Measurements from ENCODE around the gene PCP4.

The PCP4 gene

DNA sequence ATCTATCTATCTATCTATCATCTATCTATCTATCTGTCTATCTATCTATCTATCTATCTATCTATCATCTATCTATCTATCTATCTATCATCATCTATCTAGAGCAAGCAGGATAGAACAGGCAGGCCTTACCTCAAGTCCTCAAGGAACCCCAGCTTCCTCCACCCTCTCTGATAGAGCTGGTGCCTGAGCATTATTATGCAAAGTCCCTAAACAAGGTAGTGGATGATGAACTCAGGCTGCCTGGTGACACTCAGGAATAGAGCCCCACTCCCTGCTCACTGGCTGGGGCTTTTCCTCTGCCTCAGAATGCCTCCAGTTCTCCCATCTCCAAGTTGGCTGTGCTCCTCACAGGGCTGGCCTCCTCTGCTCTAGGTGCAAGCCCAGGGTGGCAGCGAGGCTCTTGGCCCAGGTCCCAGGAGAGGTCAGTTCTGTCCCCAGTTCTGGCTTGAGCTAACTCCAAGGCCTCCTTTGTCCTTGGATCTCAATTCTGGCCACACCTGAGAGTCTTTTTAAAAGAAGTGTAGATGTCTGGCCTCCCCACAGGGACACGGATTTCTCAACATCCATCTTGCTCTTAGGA is 60.2 kb downstream of the PCP4 start:
- DNase-seq = no peak

- no peak for DNase-seq
Measured at GRCh38 chr21:39932335-39932734, 65.1 kb downstream of the PCP4 start.

DNA sequence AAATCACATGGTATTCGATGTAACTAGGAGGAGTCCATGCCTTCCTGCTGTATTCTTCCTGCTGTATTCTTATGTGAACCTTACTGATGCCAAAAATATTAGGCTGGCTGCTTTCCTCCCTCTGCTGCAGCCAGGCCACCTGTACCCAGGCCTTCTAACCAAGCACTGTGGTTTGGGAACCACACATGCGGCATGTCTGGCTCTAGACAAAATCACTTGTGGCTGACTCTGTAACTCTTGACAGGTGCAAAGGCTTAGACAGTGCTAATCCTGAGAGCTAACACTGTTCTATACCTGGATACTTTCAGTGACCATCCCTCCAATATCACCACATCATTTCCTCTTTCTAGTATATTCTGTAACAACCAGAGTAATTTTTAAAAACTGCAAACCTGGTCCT is 67.7 kb downstream of the PCP4 start:
- no peak for DNase-seq

DNA sequence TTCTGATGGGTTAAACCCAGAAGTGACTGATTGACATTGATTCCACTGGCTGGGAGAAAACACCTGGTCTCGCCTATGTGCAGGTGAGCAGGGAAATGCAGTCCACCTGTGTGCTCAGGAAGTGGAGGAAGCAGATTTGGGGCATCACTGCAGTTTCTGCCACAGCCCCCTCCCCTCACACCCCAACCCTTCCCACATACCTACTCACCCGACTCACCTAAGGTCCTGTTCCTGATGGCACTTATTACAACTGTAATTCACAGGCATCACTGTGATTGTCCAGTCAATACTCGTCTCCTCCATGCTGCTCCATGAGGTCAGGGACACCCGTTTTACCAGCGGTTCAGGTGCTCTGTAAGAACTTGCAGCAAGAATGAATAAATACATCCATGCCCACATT is 68.5 kb downstream of the PCP4 start:
- no peak for DNase-seq

DNA sequence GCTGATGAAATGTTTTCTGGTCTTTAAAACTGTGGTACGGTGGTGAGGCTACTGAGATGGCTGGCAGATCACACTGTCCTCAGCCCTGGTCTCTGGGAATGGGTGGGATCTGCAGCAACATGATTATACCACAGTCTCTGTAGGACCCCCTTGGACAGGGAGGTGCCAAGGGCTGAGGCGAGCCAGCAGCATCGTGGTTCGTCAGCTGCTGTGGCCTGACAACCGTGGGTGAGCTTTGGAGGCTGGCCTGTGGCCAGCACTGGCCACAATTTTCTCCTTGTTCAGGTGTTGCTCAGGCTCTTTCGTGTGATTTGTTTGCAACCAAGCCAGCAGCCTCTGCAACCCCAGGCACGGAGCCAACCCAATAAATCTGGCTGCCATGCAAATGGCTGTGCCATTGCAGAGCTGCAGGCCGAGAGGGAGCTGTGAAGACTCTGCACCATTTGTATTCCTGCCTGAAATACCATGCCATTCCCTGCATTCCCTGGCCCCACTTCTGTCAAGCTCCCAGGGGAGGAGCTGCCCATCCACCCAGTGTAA is 70.9 kb downstream of the PCP4 start:
- peak; percentile 32 for DNase-seq

DNA sequence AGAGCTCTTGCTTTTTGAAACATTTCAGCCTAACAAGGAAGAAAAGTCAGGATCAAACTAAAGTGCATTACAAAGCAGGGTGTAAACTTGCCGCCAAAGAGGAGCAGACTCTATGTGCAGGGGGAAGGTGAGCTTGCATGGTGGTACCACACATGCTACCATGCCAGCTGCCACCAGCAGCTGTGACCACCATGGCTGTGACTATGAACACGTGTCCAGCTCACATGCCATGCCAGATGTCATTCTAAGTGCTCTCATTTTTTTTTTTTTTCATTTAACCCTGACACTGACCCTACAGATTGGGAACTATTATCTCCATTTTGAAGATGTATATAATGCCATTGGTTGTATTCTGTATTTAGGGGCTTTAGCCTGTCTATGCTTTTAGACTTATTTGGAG is 79.0 kb downstream of the PCP4 start:
- peak; percentile 16 for DNase-seq

GRCh38 chr21:39947031-39947430 is 79.8 kb downstream of the PCP4 start:
- DNase-seq = no peak

DNA sequence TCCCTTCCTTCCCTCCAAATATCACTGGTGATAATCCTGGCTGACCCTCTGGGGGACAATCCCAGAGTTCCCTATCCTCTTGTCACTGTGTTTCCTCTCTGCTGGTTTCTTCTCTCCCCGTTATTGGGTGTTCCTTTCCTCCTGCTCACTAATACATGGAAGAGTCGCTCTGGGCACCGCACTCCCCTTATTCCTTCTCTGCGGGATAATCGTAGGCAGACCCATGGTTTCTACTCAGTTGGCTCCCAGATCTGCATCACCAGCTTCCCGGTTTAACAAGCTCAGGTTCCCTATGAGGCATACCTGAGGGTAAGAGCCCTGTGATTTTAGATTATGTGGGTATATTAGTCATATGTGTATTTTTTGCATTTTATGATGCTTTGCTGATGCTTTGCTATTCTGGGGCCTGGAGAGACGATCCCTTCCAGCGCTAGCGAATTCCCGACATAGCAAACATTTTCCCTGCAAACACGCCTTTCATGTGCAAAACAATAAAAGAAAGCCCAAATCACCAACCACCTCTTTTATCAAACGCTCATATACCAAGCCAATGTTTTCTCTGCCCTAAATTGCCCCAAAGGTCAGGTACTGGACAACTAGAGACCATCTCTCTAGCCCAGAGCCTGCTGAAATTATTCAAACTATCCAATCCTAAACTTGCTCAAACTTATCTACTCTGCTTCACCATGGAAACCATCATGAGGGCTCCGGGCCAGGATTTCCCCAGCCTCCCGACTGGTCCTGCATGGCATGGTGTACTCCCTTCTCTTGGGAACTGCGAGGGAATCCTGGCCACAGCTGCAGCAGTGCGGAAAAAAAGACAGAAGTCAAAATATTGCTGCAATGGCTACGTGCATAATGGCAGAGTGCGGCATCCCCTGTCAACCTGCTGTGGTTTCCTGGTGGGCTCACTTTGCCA is 84.2 kb downstream of the PCP4 start:
- DNase-seq = no peak

- no peak for DNase-seq
Measured at GRCh38 chr21:39952265-39952664, 85.0 kb downstream of the PCP4 start.

DNA sequence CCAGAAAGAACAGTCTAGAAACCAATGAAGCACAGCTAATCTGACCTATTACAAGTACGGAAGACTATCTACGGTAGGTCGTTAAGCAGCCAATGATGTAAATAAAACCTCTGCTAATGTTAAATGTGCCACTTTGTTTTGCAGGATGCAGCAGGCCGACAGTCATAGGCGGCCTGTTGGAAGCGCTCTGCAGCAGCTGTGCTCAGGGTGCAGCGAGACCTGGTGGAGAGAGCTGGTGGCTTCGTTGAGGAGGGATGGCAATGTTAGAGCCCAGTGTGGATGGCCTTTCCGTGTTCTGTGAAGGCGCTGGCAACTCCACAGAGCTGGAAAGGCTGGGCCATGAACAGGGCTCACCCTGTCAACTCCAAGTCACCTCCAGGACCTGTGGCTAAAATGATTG is 87.3 kb downstream of the PCP4 start:
- no peak for DNase-seq

GRCh38 chr21:39955326-39955725 is 88.1 kb downstream of the PCP4 start:
- DNase-seq = no peak

DNA sequence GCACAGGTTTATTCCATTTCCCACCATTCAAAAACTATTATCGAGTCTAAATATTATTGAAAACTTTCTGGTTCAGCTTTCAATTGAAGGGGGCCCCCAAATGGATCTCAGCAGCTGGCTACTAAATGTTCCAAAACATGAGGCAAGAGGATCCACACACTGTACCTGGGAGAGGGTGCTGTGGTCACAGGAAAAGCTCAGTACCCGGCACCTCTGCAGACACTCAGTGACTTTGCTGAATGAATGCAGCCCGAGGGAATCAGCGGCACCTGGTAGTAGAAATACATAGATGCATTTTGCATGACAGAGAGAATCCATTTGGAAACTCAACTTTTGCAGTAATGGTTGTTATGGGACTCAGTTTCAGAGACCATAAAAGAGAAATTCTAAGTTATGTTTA is 89.3 kb downstream of the PCP4 start:
- no peak for DNase-seq

DNA sequence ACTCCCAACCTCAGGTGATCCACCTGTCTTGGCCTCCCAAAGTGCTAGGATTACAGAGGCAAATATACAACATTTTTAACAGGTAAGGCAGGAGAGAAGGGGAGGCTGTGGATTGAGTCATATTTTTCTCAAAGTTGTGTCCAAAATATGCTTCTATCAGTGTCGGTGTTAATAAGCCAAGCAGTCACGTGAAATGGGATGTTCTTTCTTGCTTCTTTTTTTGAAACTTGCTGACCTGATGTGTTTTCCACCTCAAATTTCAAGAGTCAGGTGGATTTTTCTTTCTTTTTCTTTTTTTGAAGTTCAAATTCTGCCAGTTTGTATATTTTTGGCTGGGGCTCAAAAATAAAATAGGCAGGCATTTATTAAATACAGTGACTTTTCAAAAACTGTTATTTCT is 91.5 kb downstream of the PCP4 start:
- DNase-seq = no peak

DNA sequence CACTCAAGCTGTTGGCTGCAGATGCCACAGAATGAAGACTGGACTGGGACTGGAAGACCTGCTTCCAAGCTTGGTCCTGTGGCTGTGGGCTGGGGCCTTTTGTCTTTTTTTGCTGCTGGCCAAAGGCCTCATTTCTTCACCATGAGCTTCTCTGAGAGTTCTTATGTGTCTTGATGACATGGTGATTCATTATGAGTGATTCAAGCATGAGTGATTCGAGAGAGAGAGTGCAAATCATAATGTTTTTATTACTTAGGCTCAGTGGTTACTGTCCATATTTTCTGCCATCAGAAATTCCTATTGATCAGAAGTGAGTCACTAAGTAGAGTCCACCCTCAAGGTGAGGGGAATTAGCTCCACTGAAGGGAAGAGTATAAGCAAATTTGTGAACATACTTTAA is 94.0 kb downstream of the PCP4 start:
- no peak for DNase-seq

DNA sequence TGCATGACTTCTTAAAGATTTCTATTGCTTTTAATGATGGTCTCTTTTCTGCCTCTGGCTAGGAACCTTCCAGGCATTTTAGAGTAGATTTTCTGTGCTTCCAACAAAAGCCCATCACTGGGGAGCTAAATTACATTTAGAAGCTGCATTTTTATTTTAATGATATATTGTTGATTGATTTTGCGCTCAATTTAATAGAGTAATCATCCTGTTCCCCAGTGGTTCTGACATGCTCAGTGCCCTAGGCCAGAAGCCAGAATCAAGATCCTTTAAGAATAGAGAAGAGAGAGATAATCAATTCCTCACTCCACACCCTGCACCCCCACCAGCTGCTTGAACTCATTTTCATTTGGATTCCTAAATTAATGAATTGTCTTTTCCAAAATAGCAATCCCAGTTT is 97.8 kb downstream of the PCP4 start:
- no peak for DNase-seq

- no peak for DNase-seq
Measured at GRCh38 chr21:39966786-39967185, 99.5 kb downstream of the PCP4 start.

DNA sequence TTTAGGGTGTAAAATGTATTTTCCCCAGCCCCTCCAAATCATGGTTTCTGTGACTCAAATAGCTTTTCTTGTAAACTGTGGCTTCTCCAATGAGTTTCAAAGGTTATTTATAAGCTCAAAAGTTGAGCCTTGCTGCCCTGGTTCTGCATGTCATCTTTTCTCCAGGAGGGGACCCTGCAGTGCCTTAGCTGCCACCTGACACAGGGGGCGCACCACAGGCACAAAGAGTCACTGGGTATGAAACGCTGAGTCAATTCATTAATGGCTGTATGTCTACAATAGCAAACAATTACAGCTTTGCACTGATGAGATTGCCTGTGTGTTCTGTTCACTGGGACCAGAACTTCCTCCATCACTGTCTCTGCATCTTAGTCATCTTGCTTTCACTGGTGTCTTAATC is 100.8 kb downstream of the PCP4 start:
- no peak for DNase-seq

- DNase-seq = no peak
Measured at GRCh38 chr21:39969691-39970364, 102.6 kb downstream of the PCP4 start.

DNA sequence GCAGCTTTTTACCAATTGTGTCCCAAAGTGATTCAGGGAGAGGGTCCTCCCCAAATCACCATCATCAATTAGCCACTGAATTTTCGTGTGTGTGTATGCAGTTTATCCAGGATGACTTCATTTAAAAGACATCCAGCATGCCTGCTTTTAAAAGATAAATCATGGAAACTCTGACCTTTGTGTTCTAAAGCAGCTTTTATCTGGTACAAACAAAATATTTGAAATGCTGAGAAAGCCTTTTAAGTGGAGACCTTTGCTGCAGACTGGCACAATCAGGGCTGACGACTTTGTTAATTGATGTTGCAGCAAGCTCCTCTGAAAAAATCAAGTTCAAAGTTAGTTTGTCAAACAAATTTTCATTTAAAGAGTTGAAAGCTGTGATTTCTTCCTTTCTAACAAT is 104.7 kb downstream of the PCP4 start:
- no peak for DNase-seq

GRCh38 chr21:39972471-39972870 is 105.2 kb downstream of the PCP4 start:
- no peak for DNase-seq

GRCh38 chr21:39972976-39973770 is 105.9 kb downstream of the PCP4 start:
- no peak for DNase-seq

DNA sequence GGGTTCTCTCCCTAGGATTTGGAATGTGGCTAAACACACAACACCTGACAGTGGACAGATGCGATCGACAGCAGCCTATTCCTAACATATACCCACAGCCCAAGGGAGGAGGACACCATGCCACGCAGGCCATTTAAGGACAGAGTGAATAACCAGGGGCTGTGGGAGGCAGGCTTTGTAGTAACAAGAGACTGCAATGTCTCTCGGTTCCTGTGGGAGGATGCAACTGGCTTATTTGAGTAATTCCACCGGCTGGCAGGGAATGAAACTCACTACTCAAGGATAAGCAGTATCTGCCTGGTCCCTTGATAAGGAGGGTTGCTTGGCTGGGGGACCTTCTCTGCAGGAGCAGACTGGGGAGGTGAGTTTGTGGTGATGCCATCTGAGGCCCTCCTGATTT is 109.6 kb downstream of the PCP4 start:
- no peak for DNase-seq
